ENCODE measurements around the gene CD53.

Gene CD53

DNA sequence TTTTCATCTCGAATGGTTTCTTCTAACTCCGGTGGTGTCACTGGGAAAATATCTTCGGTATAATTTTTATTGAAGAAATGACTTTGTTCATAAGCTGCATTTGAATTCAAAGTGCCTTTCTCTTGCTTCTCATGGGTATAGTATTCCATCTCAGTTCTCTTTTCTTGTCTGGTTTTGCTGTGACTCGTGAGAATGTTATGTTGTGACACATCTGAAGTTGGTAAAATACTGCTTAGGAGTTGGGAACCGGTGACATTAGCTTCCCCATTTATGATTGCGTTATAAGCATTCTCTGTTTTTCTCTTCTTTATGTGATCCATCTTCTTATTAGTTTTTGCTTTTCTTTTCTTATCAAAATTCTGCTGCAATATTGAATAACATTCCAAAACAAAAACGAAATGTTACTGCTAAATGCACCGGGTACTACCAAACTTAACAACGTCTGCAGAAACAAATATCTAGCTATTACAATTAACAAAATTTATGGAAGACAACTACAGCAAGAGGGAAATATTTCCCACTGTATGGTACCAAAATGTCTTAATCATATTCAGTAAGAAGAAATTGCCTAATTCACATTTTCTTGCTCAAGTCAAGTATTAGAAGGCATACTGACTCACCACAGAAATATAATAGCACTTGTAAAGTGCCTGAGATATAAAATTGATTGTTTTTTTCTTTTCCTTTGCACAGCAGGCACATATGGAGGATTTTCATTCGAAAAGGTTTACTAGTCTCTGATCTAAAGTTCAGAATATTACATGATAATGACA is 75.3 kb downstream of the CD53 start:
- ATAC-seq, result no peak
- TF ChIP-seq, protein P1, sequence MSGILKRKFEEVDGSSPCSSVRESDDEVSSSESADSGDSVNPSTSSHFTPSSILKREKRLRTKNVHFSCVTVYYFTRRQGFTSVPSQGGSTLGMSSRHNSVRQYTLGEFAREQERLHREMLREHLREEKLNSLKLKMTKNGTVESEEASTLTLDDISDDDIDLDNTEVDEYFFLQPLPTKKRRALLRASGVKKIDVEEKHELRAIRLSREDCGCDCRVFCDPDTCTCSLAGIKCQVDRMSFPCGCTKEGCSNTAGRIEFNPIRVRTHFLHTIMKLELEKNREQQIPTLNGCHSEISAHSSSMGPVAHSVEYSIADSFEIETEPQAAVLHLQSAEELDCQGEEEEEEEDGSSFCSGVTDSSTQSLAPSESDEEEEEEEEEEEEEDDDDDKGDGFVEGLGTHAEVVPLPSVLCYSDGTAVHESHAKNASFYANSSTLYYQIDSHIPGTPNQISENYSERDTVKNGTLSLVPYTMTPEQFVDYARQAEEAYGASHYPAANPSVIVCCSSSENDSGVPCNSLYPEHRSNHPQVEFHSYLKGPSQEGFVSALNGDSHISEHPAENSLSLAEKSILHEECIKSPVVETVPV (CRISPR knock-in tag; IDR thresholded peaks at IDR 0.05), result no peak
- TF ChIP-seq ZNF8 (CRISPR knock-in tag; IDR thresholded peaks at IDR 0.05), result no peak
- TF ChIP-seq PPARA (CRISPR knock-in tag; IDR thresholded peaks at IDR 0.05; ENCODE audit: borderline replicate concordance), result no peak
- no peak for TF ChIP-seq BACH2 (CRISPR knock-in tag; IDR thresholded peaks at IDR 0.05; ENCODE audit: borderline replicate concordance)
- TF ChIP-seq TOX (CRISPR knock-in tag; IDR thresholded peaks at IDR 0.05; ENCODE audit: borderline replicate concordance), result no peak
- no peak for TF ChIP-seq ZFP30 (CRISPR knock-in tag; IDR thresholded peaks at IDR 0.05)
- TF ChIP-seq ZFP3 (CRISPR knock-in tag; IDR thresholded peaks at IDR 0.05), result no peak
- no peak for TF ChIP-seq ZNF70 (CRISPR knock-in tag; IDR thresholded peaks at IDR 0.05)
- TF ChIP-seq, protein P2, sequence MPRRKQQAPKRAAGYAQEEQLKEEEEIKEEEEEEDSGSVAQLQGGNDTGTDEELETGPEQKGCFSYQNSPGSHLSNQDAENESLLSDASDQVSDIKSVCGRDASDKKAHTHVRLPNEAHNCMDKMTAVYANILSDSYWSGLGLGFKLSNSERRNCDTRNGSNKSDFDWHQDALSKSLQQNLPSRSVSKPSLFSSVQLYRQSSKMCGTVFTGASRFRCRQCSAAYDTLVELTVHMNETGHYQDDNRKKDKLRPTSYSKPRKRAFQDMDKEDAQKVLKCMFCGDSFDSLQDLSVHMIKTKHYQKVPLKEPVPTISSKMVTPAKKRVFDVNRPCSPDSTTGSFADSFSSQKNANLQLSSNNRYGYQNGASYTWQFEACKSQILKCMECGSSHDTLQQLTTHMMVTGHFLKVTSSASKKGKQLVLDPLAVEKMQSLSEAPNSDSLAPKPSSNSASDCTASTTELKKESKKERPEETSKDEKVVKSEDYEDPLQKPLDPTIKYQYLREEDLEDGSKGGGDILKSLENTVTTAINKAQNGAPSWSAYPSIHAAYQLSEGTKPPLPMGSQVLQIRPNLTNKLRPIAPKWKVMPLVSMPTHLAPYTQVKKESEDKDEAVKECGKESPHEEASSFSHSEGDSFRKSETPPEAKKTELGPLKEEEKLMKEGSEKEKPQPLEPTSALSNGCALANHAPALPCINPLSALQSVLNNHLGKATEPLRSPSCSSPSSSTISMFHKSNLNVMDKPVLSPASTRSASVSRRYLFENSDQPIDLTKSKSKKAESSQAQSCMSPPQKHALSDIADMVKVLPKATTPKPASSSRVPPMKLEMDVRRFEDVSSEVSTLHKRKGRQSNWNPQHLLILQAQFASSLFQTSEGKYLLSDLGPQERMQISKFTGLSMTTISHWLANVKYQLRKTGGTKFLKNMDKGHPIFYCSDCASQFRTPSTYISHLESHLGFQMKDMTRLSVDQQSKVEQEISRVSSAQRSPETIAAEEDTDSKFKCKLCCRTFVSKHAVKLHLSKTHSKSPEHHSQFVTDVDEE (CRISPR knock-in tag; IDR thresholded peaks at IDR 0.05), result no peak
- no peak for TF ChIP-seq CSDC2 (CRISPR knock-in tag; IDR thresholded peaks at IDR 0.05)
- TF ChIP-seq, protein P3, sequence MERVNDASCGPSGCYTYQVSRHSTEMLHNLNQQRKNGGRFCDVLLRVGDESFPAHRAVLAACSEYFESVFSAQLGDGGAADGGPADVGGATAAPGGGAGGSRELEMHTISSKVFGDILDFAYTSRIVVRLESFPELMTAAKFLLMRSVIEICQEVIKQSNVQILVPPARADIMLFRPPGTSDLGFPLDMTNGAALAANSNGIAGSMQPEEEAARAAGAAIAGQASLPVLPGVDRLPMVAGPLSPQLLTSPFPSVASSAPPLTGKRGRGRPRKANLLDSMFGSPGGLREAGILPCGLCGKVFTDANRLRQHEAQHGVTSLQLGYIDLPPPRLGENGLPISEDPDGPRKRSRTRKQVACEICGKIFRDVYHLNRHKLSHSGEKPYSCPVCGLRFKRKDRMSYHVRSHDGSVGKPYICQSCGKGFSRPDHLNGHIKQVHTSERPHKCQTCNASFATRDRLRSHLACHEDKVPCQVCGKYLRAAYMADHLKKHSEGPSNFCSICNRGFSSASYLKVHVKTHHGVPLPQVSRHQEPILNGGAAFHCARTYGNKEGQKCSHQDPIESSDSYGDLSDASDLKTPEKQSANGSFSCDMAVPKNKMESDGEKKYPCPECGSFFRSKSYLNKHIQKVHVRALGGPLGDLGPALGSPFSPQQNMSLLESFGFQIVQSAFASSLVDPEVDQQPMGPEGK (CRISPR knock-in tag; IDR thresholded peaks at IDR 0.05; ENCODE audit: borderline replicate concordance), result no peak
- TF ChIP-seq GLIS3 (CRISPR knock-in tag; IDR thresholded peaks at IDR 0.05), result no peak
- TF ChIP-seq, protein P4, sequence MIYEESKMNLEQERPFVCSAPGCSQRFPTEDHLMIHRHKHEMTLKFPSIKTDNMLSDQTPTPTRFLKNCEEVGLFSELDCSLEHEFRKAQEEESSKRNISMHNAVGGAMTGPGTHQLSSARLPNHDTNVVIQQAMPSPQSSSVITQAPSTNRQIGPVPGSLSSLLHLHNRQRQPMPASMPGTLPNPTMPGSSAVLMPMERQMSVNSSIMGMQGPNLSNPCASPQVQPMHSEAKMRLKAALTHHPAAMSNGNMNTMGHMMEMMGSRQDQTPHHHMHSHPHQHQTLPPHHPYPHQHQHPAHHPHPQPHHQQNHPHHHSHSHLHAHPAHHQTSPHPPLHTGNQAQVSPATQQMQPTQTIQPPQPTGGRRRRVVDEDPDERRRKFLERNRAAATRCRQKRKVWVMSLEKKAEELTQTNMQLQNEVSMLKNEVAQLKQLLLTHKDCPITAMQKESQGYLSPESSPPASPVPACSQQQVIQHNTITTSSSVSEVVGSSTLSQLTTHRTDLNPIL (CRISPR knock-in tag; IDR thresholded peaks at IDR 0.05; ENCODE audit: low read depth), result no peak
- no peak for TF ChIP-seq ISL1 (CRISPR knock-in tag; IDR thresholded peaks at IDR 0.05)
- no peak for TF ChIP-seq OSR1 (CRISPR knock-in tag; IDR thresholded peaks at IDR 0.05)
- TF ChIP-seq, protein P5, sequence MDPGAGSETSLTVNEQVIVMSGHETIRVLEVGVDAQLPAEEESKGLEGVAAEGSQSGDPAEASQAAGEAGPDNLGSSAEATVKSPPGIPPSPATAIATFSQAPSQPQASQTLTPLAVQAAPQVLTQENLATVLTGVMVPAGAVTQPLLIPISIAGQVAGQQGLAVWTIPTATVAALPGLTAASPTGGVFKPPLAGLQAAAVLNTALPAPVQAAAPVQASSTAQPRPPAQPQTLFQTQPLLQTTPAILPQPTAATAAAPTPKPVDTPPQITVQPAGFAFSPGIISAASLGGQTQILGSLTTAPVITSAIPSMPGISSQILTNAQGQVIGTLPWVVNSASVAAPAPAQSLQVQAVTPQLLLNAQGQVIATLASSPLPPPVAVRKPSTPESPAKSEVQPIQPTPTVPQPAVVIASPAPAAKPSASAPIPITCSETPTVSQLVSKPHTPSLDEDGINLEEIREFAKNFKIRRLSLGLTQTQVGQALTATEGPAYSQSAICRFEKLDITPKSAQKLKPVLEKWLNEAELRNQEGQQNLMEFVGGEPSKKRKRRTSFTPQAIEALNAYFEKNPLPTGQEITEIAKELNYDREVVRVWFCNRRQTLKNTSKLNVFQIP (CRISPR knock-in tag; IDR thresholded peaks at IDR 0.05; ENCODE audit: borderline replicate concordance, low read depth), result no peak
- TF ChIP-seq ZC3H10 (CRISPR knock-in tag; IDR thresholded peaks at IDR 0.05), result no peak
- TF ChIP-seq ZNF565 (CRISPR knock-in tag; conservative IDR thresholded peaks at IDR 0.05; ENCODE audit: low read depth), result no peak
- no peak for TF ChIP-seq RARB (CRISPR knock-in tag; IDR thresholded peaks at IDR 0.05)
